ENCODE results near the gene SEC14L6.

Gene SEC14L6

GRCh38 chr22:30535182-30535581, 11.4 kb downstream of the SEC14L6 start:
- no peak overlapping the region for H3K4me3 ChIP-seq (ENCODE audit: low read depth, low read length)
- no peak for TF ChIP-seq CTCF (IDR thresholded peaks at IDR 0.05; ENCODE audit: low read depth, low read length)

GRCh38 chr22:30531651-30532608, 14.6 kb downstream of the SEC14L6 start:
- no peak for TF ChIP-seq CTCF (IDR thresholded peaks at IDR 0.05; ENCODE audit: low read depth, low read length)
- no peak overlapping the region for H3K4me3 ChIP-seq (ENCODE audit: low read depth, low read length)

GRCh38 chr22:30526656-30527055, 19.9 kb downstream of the SEC14L6 start:
- H3K4me3 ChIP-seq (ENCODE audit: low read depth, low read length): no peak overlapping the region
- no peak for TF ChIP-seq CTCF (IDR thresholded peaks at IDR 0.05; ENCODE audit: low read depth, low read length)

GRCh38 chr22:30523646-30524489, 22.7 kb downstream of the SEC14L6 start:
- TF ChIP-seq CTCF (IDR thresholded peaks at IDR 0.05; ENCODE audit: low read depth, low read length): no peak
- H3K4me3 ChIP-seq (ENCODE audit: low read depth, low read length): no peak overlapping the region

GRCh38 chr22:30521368-30522156, 25.0 kb downstream of the SEC14L6 start:
- no peak overlapping the region for H3K4me3 ChIP-seq (ENCODE audit: low read depth, low read length)
- no peak for TF ChIP-seq CTCF (IDR thresholded peaks at IDR 0.05; ENCODE audit: low read depth, low read length)

GRCh38 chr22:30519842-30520425, 26.6 kb downstream of the SEC14L6 start:
- TF ChIP-seq CTCF (IDR thresholded peaks at IDR 0.05; ENCODE audit: low read depth, low read length): no peak
- no peak overlapping the region for H3K4me3 ChIP-seq (ENCODE audit: low read depth, low read length)
